ENCODE measurements around the gene RAB25.

The RAB25 gene

GRCh38 chr1:156078728-156079127 lies 17.8 kb downstream of the RAB25 start:
- DNase-seq = no peak

- no peak for DNase-seq
These were observed 18.8 kb downstream of the RAB25 start for GRCh38 chr1:156079762-156080161.

DNA sequence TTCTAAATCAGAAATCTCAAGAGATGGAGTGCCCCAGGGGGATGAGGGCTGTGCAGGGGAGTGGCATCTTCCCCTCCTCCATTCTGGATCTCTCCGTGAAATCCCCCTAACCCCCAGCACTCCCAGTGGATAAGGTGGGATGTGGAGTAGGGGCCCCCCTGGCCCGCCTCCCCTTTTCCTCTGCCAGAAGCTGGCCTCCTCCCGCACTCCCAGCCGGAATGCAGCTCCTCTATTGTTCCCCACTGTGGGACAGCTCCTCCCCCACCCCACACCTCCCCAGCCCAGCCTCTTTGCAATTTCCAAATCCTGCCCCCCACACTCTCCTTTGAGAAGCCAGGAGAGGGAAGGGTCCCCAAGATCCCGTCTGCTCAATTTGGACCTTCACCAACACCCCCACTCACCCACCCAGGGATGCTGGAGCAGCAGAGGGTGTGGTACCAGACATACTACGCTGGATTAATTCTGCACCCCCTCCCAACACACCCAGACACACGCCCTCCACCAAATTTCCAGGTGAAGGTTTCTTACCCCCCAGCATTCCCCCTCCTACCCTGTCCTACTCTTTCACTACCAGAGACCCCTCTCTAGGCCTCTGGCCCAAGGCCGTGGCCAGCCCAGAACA lies 19.4 kb downstream of the RAB25 start:
- DNase-seq = no peak

GRCh38 chr1:156080863-156081179 lies 19.9 kb downstream of the RAB25 start:
- no peak for DNase-seq

- DNase-seq = no peak
These were observed 20.4 kb downstream of the RAB25 start for GRCh38 chr1:156081180-156081916.

DNA sequence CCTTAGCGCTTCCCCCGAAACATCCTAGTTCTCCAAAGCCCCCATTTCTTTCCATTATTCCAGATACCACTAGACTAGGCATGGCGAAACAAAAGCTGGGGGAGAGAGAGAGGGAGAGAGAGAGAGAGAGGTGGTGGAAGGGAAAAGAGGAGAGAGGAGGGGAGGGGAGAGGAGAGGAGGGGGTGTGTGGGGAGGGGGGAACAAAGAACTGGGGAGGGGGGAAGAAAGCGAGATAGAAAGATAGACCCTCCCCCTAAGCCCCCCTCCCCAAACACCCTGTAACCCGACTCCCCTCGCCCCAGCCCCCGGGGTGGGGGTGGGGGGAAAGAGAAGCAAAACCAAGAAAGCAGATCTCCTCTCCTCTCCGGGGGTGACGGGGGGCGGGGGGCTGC lies 21.0 kb downstream of the RAB25 start:
- DNase-seq = no peak

- DNase-seq = peak in 54 of 56 donors; percentile 11 to 85 (median 66)
These were observed 21.5 kb downstream of the RAB25 start, which contains the start of gene MEX3A for GRCh38 chr1:156082309-156083091. Gene MEX3A (minus strand): TSS chr1:156082465. CDS start chr1:156081998, 467 bp downstream.

GRCh38 chr1:156083800-156084790 lies 23.1 kb downstream of the RAB25 start:
- DNase-seq = no peak

- no peak for DNase-seq
These were observed 25.3 kb downstream of the RAB25 start for GRCh38 chr1:156086256-156086662.

- no peak for DNase-seq
These were observed 28.7 kb downstream of the RAB25 start for GRCh38 chr1:156089704-156090103.

GRCh38 chr1:156090138-156090839 lies 29.3 kb downstream of the RAB25 start:
- peak in 1 of 56 donors; percentile 24 for DNase-seq

DNA sequence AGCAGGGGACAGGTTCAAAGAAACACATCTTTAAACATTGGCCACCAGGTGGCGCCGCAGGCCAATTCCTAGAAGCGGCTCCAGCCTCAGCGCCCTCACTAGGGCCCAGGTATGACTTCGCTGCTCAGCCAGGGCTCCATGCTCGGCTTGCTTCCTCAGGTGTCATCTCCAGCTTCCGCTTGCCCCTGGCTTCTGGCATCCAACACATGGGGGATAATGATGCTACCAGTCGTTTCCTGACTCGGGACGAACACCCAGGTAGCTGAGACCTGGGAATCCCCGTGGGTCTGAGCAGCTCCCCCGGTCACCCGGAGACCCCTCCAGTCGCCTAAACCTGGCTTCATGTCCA lies 29.9 kb downstream of the RAB25 start:
- DNase-seq = peak in 51 of 56 donors; percentile 23 to 92 (median 65)

- DNase-seq = no peak
These were observed 30.6 kb downstream of the RAB25 start for GRCh38 chr1:156091610-156092009.

DNA sequence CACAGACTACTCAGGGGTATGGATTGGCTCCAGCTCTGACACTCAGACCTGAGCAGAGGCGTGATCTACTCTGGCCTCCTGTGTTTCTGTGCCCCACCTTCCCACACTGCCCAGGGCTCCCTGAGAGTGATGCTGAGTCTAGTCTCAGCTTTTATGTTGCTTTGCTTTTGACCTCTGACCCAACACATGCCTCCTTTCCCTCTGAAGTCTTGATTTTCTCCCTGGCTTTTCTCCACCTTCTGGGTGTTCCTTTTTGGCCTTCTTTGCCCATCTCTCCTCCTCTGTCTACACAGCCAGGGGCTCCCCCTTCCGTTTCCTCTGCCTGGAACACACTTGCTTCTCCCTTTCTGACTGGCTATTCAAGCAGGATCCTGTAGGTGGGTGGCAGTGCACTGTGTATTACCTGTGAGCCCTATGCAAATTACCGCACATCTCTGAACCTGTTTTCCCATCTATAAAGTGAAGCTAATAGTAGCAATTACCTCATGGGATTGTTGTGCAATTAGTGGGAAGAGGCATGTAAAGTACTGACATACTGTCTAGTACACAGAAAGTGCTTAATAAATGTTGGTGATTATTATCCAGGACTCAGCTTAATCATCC lies 35.0 kb downstream of the RAB25 start:
- DNase-seq = no peak

DNA sequence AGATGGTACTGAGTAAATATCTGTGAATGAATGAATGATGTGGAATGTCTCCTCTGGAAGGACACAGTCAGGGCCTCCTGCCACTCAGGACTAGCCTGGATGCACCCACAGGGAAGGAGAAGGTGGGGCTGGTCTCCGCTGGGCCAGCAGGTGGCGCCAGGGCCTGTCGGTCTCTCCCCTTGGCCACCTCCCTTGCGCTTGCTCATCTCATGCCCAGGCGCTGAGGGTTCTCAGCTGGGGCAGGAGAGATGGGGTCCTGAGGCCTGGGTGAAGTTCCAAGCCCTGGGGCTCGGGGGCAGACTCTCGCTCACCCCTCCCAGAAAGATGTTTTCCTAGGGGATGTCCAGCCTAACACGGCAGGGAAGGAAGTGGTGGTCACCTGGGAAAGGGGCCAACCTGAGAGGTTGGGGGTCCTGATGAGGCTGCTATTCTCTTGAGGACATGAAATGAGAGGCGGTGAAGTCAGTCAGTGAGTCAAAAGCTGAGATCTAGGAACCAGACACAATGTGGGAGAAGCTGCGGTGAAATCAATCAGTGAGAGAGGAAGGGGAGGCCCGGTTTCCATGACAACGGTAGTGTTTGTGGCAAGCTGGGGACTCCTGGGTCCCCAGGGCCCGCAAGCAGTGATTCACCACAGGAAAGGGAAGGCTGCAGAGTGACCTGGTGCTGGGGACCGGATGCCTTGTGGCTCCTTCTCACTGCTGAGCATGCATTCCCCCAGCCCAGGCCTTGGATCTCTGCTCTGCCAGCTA lies 35.9 kb downstream of the RAB25 start:
- peak in 54 of 56 donors; percentile 18 to 90 (median 70) for DNase-seq

GRCh38 chr1:156097499-156098178 lies 36.7 kb downstream of the RAB25 start:
- no peak for DNase-seq

DNA sequence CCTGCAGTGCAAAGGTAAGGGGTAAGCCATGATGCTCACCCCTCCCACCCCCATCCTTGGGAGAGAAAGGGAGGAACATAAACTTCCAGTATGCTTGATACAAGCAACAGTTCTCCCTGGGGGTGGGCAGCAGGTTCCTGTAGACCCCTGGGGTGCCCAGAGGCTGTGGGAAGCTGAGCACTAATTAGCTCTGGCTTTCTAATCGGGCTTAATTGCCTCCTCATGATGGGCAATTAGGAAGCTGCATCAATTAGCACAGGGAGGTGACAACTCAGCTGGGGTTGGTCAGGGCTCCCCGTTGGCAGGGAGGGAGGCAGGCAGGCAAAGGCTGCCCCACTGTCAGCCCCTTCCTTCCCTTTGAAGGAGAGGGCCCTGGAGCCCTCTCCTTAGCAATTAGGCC lies 37.8 kb downstream of the RAB25 start:
- no peak for DNase-seq

- DNase-seq = no peak
These were observed 38.3 kb downstream of the RAB25 start for GRCh38 chr1:156099282-156099681.

Data from nucleus accumbens (tissue), 56 donors.